H1 (cell line): ENCODE measurements around the gene WDR19. TPM values are rescaled to one million over a fixed set of nuclear protein-coding genes. Genes with fewer than 3 reads are reported as not detected.

Experiments used
- CTCF ChIA-PET: fragments of 300-600 bp; sonication (Branson Sonifier 250); formaldehyde crosslinking; loops from one replicate; lab custom pipeline; 2021; ENCODE audit not compliant: partially characterized antibody; lab: Charles Lee
- POLR2A ChIA-PET: fragments of 300-600 bp; sonication (Branson Sonifier 250); formaldehyde crosslinking; loops from one replicate; lab custom pipeline; 2021; ENCODE audit warnings: inconsistent platforms; ENCODE audit not compliant: partially characterized antibody; lab: Charles Lee
- DNase-seq, 2 experiments: peaks; one replicate each; pipeline versions ENCODE4 v3.0.0 to v3.0.0-alpha.2; 2010 to 2022; ENCODE audit warnings: low spot score in 2 of 2, low read depth in 1 of 2, mixed read lengths in 1 of 2
- FAIRE-seq: peaks from 2 replicates; lab custom pipeline; 2011; peaks lifted over from hg19 to GRCh38; lab: Jason Lieb, UNC
- H2AFZ ChIP-seq: 2 replicates; pipeline ENCODE4 v1.8.1; 2012; ENCODE audit warnings: low read length, inconsistent platforms
- H2AK5ac ChIP-seq: 2 replicates; pipeline ENCODE4 v1.6.1; 2013; ENCODE audit warnings: low read depth, low read length
- H2BK120ac ChIP-seq: replicated peaks from 2 replicates; pipeline ENCODE3; 2013; ENCODE audit warnings: low read depth, low read length, inconsistent platforms
- H2BK12ac ChIP-seq: 2 replicates; pipeline ENCODE4 v1.6.1; 2013; ENCODE audit warnings: low read depth, low read length
- H2BK15ac ChIP-seq: 2 replicates; pipeline ENCODE4 v1.6.1; 2013; ENCODE audit warnings: low read length
- H2BK20ac ChIP-seq: 2 replicates; pipeline ENCODE4 v1.6.1; 2013; ENCODE audit warnings: low read length
- H2BK5ac ChIP-seq: 2 replicates; pipeline ENCODE4 v1.6.1; 2013; ENCODE audit warnings: low read depth, low read length
- H3K14ac ChIP-seq: 2 replicates; pipeline ENCODE4 v1.6.1; 2013; ENCODE audit warnings: inconsistent platforms; ENCODE audit not compliant: insufficient read length
- H3K18ac ChIP-seq: 2 replicates; pipeline ENCODE4 v1.6.1; 2013; ENCODE audit warnings: low read length; ENCODE audit errors: extremely low read depth
- H3K23ac ChIP-seq: 2 replicates; pipeline ENCODE4 v1.6.1; 2013; ENCODE audit warnings: inconsistent platforms; ENCODE audit not compliant: insufficient read length
- H3K23me2 ChIP-seq: 2 replicates; pipeline ENCODE4 v1.6.1; 2013; ENCODE audit warnings: low read depth, low read length
- H3K27ac ChIP-seq: 2 replicates; pipeline ENCODE4 v1.6.1; 2011; ENCODE audit warnings: low read depth, low read length, inconsistent platforms
- H3K27me3 ChIP-seq, 4 experiments: replicated peaks in 1 of 4; 1 replicate in 1 of 4; 2 replicates in 3 of 4; pipeline versions ENCODE4 v1.6.1 to v1.8.1; 2011 to 2013; ENCODE audit warnings: low read length in 3 of 4, mild to moderate bottlenecking in 3 of 4, inconsistent platforms in 2 of 4, mixed read lengths in 2 of 4, moderate library complexity in 1 of 4; ENCODE audit not compliant: control insufficient read depth in 3 of 4, insufficient read depth in 3 of 4; ENCODE audit errors: extremely low read depth in 1 of 4
- H3K36me3 ChIP-seq, 4 experiments: 2 replicates each; pipeline versions ENCODE4 v1.6.1 to v1.8.1; 2011 to 2013; ENCODE audit warnings: mild to moderate bottlenecking in 4 of 4, low read length in 3 of 4, moderate library complexity in 2 of 4, control low read depth in 1 of 4, inconsistent platforms in 1 of 4; ENCODE audit not compliant: insufficient read depth in 4 of 4, control insufficient read depth in 2 of 4
- H3K4ac ChIP-seq: replicated peaks from 2 replicates; pipeline ENCODE3; 2013; ENCODE audit warnings: low read length, low read depth, mixed read lengths, inconsistent platforms; ENCODE audit not compliant: insufficient read length
- H3K4me1 ChIP-seq, 4 experiments: replicated peaks in 1 of 4; 1 replicate in 1 of 4; 2 replicates in 3 of 4; pipeline versions ENCODE4 v1.6.1 to v1.8.1; 2011 to 2013; ENCODE audit warnings: low read length in 3 of 4, inconsistent platforms in 2 of 4, mixed read lengths in 1 of 4; ENCODE audit not compliant: insufficient read depth in 4 of 4, control insufficient read depth in 3 of 4
- H3K4me2 ChIP-seq, 2 experiments: 2 replicates each; pipeline versions ENCODE4 v1.6.1 to v1.8.1; 2011 to 2013; ENCODE audit warnings: low read depth in 2 of 2, low read length in 2 of 2, control low read depth in 1 of 2, inconsistent platforms in 1 of 2, mild to moderate bottlenecking in 1 of 2; ENCODE audit not compliant: insufficient read depth in 1 of 2
- H3K4me3 ChIP-seq, 4 experiments: fragments of 200-600, 300-600 bp in 1 of 4; sonication (generic), shearing (Covaris generic), sonication (Bioruptor Twin) in 1 of 4; 2 replicates each; pipeline versions ENCODE4 v1.5.1 to v1.8.1; 2011 to 2016; ENCODE audit warnings: low read length in 4 of 4, low read depth in 3 of 4, control low read depth in 2 of 4, inconsistent platforms in 2 of 4, mild to moderate bottlenecking in 2 of 4, mixed read lengths in 1 of 4, moderate library complexity in 1 of 4; ENCODE audit not compliant: insufficient read depth in 2 of 4; ENCODE audit errors: extremely low read depth in 1 of 4
- H3K56ac ChIP-seq: replicated peaks from 2 replicates; pipeline ENCODE3; 2013; ENCODE audit warnings: low read depth, mild to moderate bottlenecking, mixed read lengths, low read length, inconsistent platforms; ENCODE audit not compliant: insufficient read length
- H3K79me1 ChIP-seq: 2 replicates; pipeline ENCODE4 v1.6.1; 2013; ENCODE audit warnings: low read depth, low read length, control low read depth
- H3K79me2 ChIP-seq, 2 experiments: 2 replicates each; pipeline versions ENCODE4 v1.6.1 to v1.8.1; 2012 to 2013; ENCODE audit warnings: low read length in 2 of 2, mild to moderate bottlenecking in 2 of 2, inconsistent platforms in 1 of 2; ENCODE audit not compliant: insufficient read depth in 2 of 2, control insufficient read depth in 1 of 2
- H3K9ac ChIP-seq, 4 experiments: replicated peaks in 1 of 4; 1 replicate in 1 of 4; 2 replicates in 3 of 4; pipeline versions ENCODE4 v1.6.1 to v1.8.1; 2011 to 2013; ENCODE audit warnings: low read depth in 3 of 4, low read length in 3 of 4, control low read depth in 2 of 4, mild to moderate bottlenecking in 2 of 4, moderate library complexity in 2 of 4, inconsistent platforms in 1 of 4; ENCODE audit errors: extremely low read depth in 1 of 4
- H3K9me3 ChIP-seq, 2 experiments: 2 replicates each; pipeline versions ENCODE4 v1.6.1 to v1.8.1; 2012 to 2013; ENCODE audit warnings: mild to moderate bottlenecking in 2 of 2, moderate library complexity in 2 of 2, control low read depth in 1 of 2, inconsistent platforms in 1 of 2, low read depth in 1 of 2, low read length in 1 of 2, mixed read lengths in 1 of 2; ENCODE audit not compliant: insufficient read depth in 2 of 2
- H4K20me1 ChIP-seq, 2 experiments: replicated peaks in 1 of 2; 2 replicates each; pipeline versions ENCODE3 to v1.8.1; 2011 to 2013; ENCODE audit warnings: inconsistent platforms in 2 of 2, low read length in 2 of 2, mild to moderate bottlenecking in 1 of 2; ENCODE audit not compliant: insufficient read depth in 2 of 2, control insufficient read depth in 1 of 2
- H4K5ac ChIP-seq: 2 replicates; pipeline ENCODE4 v1.6.1; 2013; ENCODE audit warnings: low read length, low read depth, mixed read lengths, inconsistent platforms; ENCODE audit not compliant: insufficient read length
- H4K8ac ChIP-seq: 2 replicates; pipeline ENCODE4 v1.8.0; 2013; ENCODE audit warnings: mild to moderate bottlenecking, moderate library complexity, low read length, inconsistent platforms; ENCODE audit not compliant: insufficient read depth; ENCODE audit errors: extremely low read depth
- H4K91ac ChIP-seq: replicated peaks from 2 replicates; pipeline ENCODE3; 2013; ENCODE audit warnings: low read length, mixed read lengths, inconsistent platforms; ENCODE audit not compliant: insufficient read length
- E2F6 ChIP-seq: IDR thresholded peaks from 2 replicates; pipeline ENCODE4 v1.6.1; 2012; ENCODE audit warnings: inconsistent platforms
- HDAC2 ChIP-seq, 2 experiments: fragments of 300-600 bp in 1 of 2; sonication (generic) in 1 of 2; IDR thresholded peaks; 2 replicates each; pipeline ENCODE4 v1.6.1; 2011 to 2012; ENCODE audit warnings: low read depth in 2 of 2, low read length in 2 of 2, mild to moderate bottlenecking in 2 of 2, moderate library complexity in 2 of 2, borderline replicate concordance in 1 of 2, inconsistent platforms in 1 of 2
- JUN ChIP-seq: IDR thresholded peaks from 2 replicates; pipeline ENCODE4 v1.6.1; 2011; ENCODE audit warnings: low read depth, mild to moderate bottlenecking, improper control_type of control experiment, low read length
- KDM5A ChIP-seq: fragments of 200-600 bp; IDR thresholded peaks from 2 replicates; pipeline ENCODE4 v1.7.1; 2012; ENCODE audit warnings: mild to moderate bottlenecking, low read length, inconsistent platforms, mixed read lengths
- RBBP5 ChIP-seq: IDR thresholded peaks from 2 replicates; pipeline ENCODE4 v1.7.1; 2012; ENCODE audit warnings: low read depth, mild to moderate bottlenecking, inconsistent platforms, low read length, moderate library complexity, borderline replicate concordance
- SIX5 ChIP-seq: IDR thresholded peaks from 2 replicates; pipeline ENCODE4 v1.6.1; 2011; ENCODE audit warnings: mild to moderate bottlenecking, low read depth, low read length
- TAF1 ChIP-seq: IDR thresholded peaks from 2 replicates; pipeline ENCODE4 v1.6.1; 2011; ENCODE audit warnings: mild to moderate bottlenecking, low read depth, low read length
- TAF7 ChIP-seq: optimal IDR thresholded peaks from 2 replicates; pipeline ENCODE3; 2011; ENCODE audit warnings: low read depth, mild to moderate bottlenecking, inconsistent platforms, low read length, moderate library complexity, borderline replicate concordance
- WGBS, 2 experiments: shearing (Covaris generic) in 1 of 2; methylation state at CpG; one replicate each; pipeline versions ENCODE4 v1.1.6 to v1.1.7; 2013 to 2015; ENCODE audit warnings: low lambda C conversion rate in 2 of 2, mixed read lengths in 2 of 2, inconsistent platforms in 1 of 2, low coverage in 1 of 2, missing lambda C conversion rate in 1 of 2; ENCODE audit not compliant: insufficient replicate concordance in 2 of 2, insufficient coverage in 1 of 2, insufficient read length in 1 of 2; ENCODE audit errors: extremely low coverage in 1 of 2, missing lambda C conversion rate in 1 of 2; 5-methylcytosine and 5-hydroxymethylcytosine counted together
- polyA plus RNA-seq, 7 experiments: library from polyadenylated mRNA; depleted of rRNA in 3 of 7; stranded (reverse) in 5 of 7; unstranded in 2 of 7; fragments of >200 nt in 5 of 7; fragments of 200-250 nt in 2 of 7; gene quantifications; 1 replicate in 5 of 7; 2 replicates in 1 of 7; 4 replicates in 1 of 7; pipeline versions ENCODE4 v1.2.1 to v1.2.3, GENCODE V29; 2011 to 2013; ENCODE audit warnings: missing spikeins in 2 of 7, mixed read lengths in 2 of 7
- total RNA-seq: library from RNA; stranded (reverse); fragmentation: NEBNext Ultra II Directional; extraction: Animal tissue kit (Norgen Biotek cat#: 25700); gene quantifications from 2 replicates; pipeline ENCODE4 v1.2.1, GENCODE V29; 2021

WDR19 gene
- total and polyA plus RNA-seq, 2 of the 8 experiments (the other 6 are each of a cell fraction or from before 2014, with no cell fraction given): 22.2 to 23.3 TPM

- no peak overlapping the region for H3K4ac ChIP-seq
- no peak overlapping the region for H2BK20ac ChIP-seq
- no peaks in the 10 kb centered on the region for H3K23me2 ChIP-seq
- no peak overlapping the region for H3K27ac ChIP-seq
- no peak overlapping the region for H3K4me3 ChIP-seq
- no peaks in the 10 kb centered on the region for H3K9me3 ChIP-seq
- WGBS, 2 experiments: 73% methylated on average over 3 of the region's 3 CpGs; no CpG with 5 or more reads in 1 of the 2 experiments
- H2BK12ac ChIP-seq: no peak overlapping the region
- no peaks in the 10 kb centered on the region for H4K20me1 ChIP-seq
- no peak for FAIRE-seq
- H3K79me1 ChIP-seq: no peaks in the 10 kb centered on the region
- no peaks in the 10 kb centered on the region for H3K79me2 ChIP-seq
- no peak overlapping the region for H4K8ac ChIP-seq
- H3K9ac ChIP-seq: no peak overlapping the region
- H3K18ac ChIP-seq: no peak overlapping the region
- POLR2A ChIA-PET: interaction anchor here (1.0 kb wide), 1 partner anchor 293 kb away, joined by 3 read pairs; the partner anchor contains the start of genes LIAS and RPL9
- no peak overlapping the region for H3K14ac ChIP-seq
- H2BK5ac ChIP-seq: no peak overlapping the region
- no peak overlapping the region for H3K4me2 ChIP-seq
- no peaks in the 10 kb centered on the region for H3K27me3 ChIP-seq
- CTCF ChIA-PET: interaction anchor here (1.1 to 2.1 kb wide), 4 partner anchors 26 to 409 kb away, joined by 3 to 6 read pairs (median 4); no protein-coding TSS in a partner anchor
- no peak overlapping the region for H4K91ac ChIP-seq
- no peak overlapping the region for H2BK120ac ChIP-seq
- no peak overlapping the region for H4K5ac ChIP-seq
- no peak overlapping the region for H2AK5ac ChIP-seq
- no peak overlapping the region for H2BK15ac ChIP-seq
- no peak for TF ChIP-seq JUN
- no peak for TF ChIP-seq TAF7
- TF ChIP-seq E2F6: no peak
- TF ChIP-seq SIX5: no peak
- no peak for TF ChIP-seq KDM5A
- TF ChIP-seq TAF1: no peak
- TF ChIP-seq HDAC2 (IDR thresholded peaks at IDR 0.05; ENCODE audit: borderline replicate concordance in 1 of 2, low read depth in 2 of 2, low read length in 2 of 2): no peak
- TF ChIP-seq RBBP5: no peak
- H3K56ac ChIP-seq: no peak overlapping the region
- H2AFZ ChIP-seq: 0 out of 2 replicates have a peak overlapping the region, but pooled peaks have one; percentile 41
- H3K23ac ChIP-seq: no peak overlapping the region
- no peak for DNase-seq
- no peaks in the 10 kb centered on the region for H3K36me3 ChIP-seq
- peaks cover 0 to 3% (median 0%) of the 10 kb centered on the region in 4 experiments; a peak in 3 of 7 replicates for H3K4me1 ChIP-seq
Observed at GRCh38 chr4:39166177-39166576, 16.2 kb upstream of the WDR19 start.
